Measurements from ENCODE around the gene CEP128.

GRCh38 chr14:80845856-80846255 is 95.7 kb downstream of the CEP128 start:
- no peak for TF ChIP-seq YY1 (IDR thresholded peaks at IDR 0.05; ENCODE audit: insufficient read depth, insufficient read length)
- TF ChIP-seq SUZ12 (IDR thresholded peaks at IDR 0.05; ENCODE audit: extremely low read depth, insufficient read depth, insufficient read length): no peak
- TF ChIP-seq ZNF274 (IDR thresholded peaks at IDR 0.05; ENCODE audit: low read depth, low read length): no peak
